GM12865 (cell line): ENCODE data around the gene MAPKAPK3.

Experiments
- DNase-seq: peaks from one replicate; pipeline ENCODE4 v3.0.0; 2010; ENCODE audit warnings: low read depth
- H3K4me3 ChIP-seq: 2 replicates; pipeline ENCODE4 v1.5.1; 2011; ENCODE audit warnings: mild to moderate bottlenecking, low read depth, low read length, control low read depth
- TF ChIP-seq, protein P1 (sequence below): IDR thresholded peaks from 2 replicates; pipeline ENCODE4 v1.5.1; 2011; ENCODE audit warnings: low read length, control low read depth, low read depth, inconsistent platforms; ENCODE audit not compliant: insufficient read depth; ENCODE audit errors: missing control alignments

Gene MAPKAPK3

GRCh38 chr3:50581459-50581842 is 35.5 kb upstream of the MAPKAPK3 start:
- TF ChIP-seq, protein P1, sequence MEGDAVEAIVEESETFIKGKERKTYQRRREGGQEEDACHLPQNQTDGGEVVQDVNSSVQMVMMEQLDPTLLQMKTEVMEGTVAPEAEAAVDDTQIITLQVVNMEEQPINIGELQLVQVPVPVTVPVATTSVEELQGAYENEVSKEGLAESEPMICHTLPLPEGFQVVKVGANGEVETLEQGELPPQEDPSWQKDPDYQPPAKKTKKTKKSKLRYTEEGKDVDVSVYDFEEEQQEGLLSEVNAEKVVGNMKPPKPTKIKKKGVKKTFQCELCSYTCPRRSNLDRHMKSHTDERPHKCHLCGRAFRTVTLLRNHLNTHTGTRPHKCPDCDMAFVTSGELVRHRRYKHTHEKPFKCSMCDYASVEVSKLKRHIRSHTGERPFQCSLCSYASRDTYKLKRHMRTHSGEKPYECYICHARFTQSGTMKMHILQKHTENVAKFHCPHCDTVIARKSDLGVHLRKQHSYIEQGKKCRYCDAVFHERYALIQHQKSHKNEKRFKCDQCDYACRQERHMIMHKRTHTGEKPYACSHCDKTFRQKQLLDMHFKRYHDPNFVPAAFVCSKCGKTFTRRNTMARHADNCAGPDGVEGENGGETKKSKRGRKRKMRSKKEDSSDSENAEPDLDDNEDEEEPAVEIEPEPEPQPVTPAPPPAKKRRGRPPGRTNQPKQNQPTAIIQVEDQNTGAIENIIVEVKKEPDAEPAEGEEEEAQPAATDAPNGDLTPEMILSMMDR, result no peak
- DNase-seq, result no peak
- H3K4me3 ChIP-seq, result no peak overlapping the region

GRCh38 chr3:50582083-50582482 is 34.9 kb upstream of the MAPKAPK3 start:
- H3K4me3 ChIP-seq, result no peak overlapping the region
- TF ChIP-seq, protein P1, result no peak
- no peak for DNase-seq

GRCh38 chr3:50583897-50584296 is 33.1 kb upstream of the MAPKAPK3 start:
- no peak overlapping the region for H3K4me3 ChIP-seq
- no peak for DNase-seq
- TF ChIP-seq, protein P1, result no peak

- TF ChIP-seq, protein P1, result no peak
- no peak for DNase-seq
- no peak overlapping the region for H3K4me3 ChIP-seq
Measured at GRCh38 chr3:50584391-50584790, 32.6 kb upstream of the MAPKAPK3 start.

DNA sequence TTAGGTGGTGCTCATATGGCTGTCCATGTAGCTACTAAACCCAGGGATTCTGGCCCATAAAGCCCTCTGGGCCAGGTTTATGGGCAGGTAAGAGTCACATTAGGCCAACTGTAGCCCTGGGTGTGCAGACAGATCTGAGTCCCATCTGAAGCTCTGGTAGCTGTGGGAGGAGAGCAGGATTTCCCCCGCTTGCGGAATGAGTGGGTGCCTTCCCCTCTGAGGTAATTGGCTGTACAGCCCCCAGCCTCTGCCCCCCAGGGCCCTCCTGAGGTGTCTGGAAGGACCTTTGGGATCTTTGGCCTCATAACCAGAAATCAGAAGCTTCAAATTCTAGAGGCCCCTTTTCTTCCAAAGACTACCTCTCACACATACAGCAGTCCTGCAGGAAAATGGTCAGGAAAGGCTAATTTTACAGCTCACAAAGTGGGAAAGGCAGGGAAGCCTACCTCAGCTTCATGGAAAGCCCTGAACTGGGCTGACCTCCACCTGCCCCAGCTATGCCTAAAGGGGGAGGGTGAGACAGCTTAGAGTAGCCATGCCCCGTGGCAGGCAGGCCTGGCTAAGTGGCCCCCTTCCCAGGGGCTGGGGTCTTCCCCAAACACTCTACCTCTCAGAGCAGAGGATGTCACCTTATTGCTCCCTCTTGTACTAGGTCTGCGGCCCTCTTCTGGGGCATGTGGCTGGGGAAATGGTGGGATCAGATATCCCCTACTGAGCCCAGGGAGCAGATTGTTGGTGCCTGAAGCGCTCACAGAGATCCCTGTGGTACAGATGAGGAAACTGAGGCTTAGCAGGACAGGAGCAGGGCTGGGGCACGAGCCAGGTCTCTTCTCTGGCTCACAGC is 30.8 kb upstream of the MAPKAPK3 start:
- no peak overlapping the region for H3K4me3 ChIP-seq
- no peak for DNase-seq
- TF ChIP-seq, protein P1, result no peak

- no peak overlapping the region for H3K4me3 ChIP-seq
- TF ChIP-seq, protein P1, result no peak
- no peak for DNase-seq
Measured at GRCh38 chr3:50586763-50587070, 30.2 kb upstream of the MAPKAPK3 start.

GRCh38 chr3:50587373-50587772 is 29.6 kb upstream of the MAPKAPK3 start:
- no peak overlapping the region for H3K4me3 ChIP-seq
- no peak for DNase-seq
- TF ChIP-seq, protein P1, result no peak
